Skin of body (tissue), 2 donors: ENCODE measurements around the gene RIPOR2. TPM values are rescaled to one million over a fixed set of nuclear protein-coding genes. Genes with fewer than 3 reads are reported as not detected.
A peak's percentile ranks its signal among the peaks of the same experiment; 100 is the strongest.

Experiments used
- DNase-seq: peaks from one replicate; lab custom pipeline; 2025; lab: John Stamatoyannopoulos, UW
- total RNA-seq: library from RNA; depleted of rRNA; stranded (reverse); fragments of >200 nt; gene quantifications from one replicate; pipeline ENCODE4 v1.2.3, GENCODE V29; 2014

The RIPOR2 gene
- total RNA-seq, 1 donor from 2014 or later: 13.6 TPM

- DNase-seq: no peak
These were observed 88.4 kb downstream of the RIPOR2 start for GRCh38 chr6:24847402-24847801.

GRCh38 chr6:24845578-24845977 is 90.2 kb downstream of the RIPOR2 start:
- DNase-seq: no peak

- no peak for DNase-seq
These were observed 90.9 kb downstream of the RIPOR2 start for GRCh38 chr6:24844903-24845302.

GRCh38 chr6:24844061-24844460 is 91.7 kb downstream of the RIPOR2 start:
- DNase-seq: no peak

GRCh38 chr6:24840187-24840586 is 95.6 kb downstream of the RIPOR2 start:
- DNase-seq: no peak

GRCh38 chr6:24838994-24839393 is 96.8 kb downstream of the RIPOR2 start:
- no peak for DNase-seq

GRCh38 chr6:24838081-24838480 is 97.7 kb downstream of the RIPOR2 start:
- peak; percentile 8 for DNase-seq

GRCh38 chr6:24836109-24836508 is 99.7 kb downstream of the RIPOR2 start:
- no peak for DNase-seq

GRCh38 chr6:24833711-24834386 is 101.9 kb downstream of the RIPOR2 start:
- no peak for DNase-seq

GRCh38 chr6:24832794-24833193 is 103.0 kb downstream of the RIPOR2 start:
- DNase-seq: no peak

GRCh38 chr6:24831771-24832716 is 103.7 kb downstream of the RIPOR2 start:
- no peak for DNase-seq

- DNase-seq: no peak
These were observed 106.1 kb downstream of the RIPOR2 start for GRCh38 chr6:24829657-24830056.

GRCh38 chr6:24827970-24828369 is 107.8 kb downstream of the RIPOR2 start:
- DNase-seq: no peak

- DNase-seq: no peak
These were observed 108.6 kb downstream of the RIPOR2 start for GRCh38 chr6:24827162-24827561.

GRCh38 chr6:24825130-24825630 is 110.6 kb downstream of the RIPOR2 start:
- DNase-seq: no peak

GRCh38 chr6:24824142-24824938 is 111.4 kb downstream of the RIPOR2 start:
- DNase-seq: peak; percentile 39

- DNase-seq: no peak
These were observed 112.6 kb downstream of the RIPOR2 start for GRCh38 chr6:24823185-24823584.

- no peak for DNase-seq
These were observed 113.1 kb downstream of the RIPOR2 start for GRCh38 chr6:24822696-24823095.

- DNase-seq: no peak
These were observed 113.8 kb downstream of the RIPOR2 start for GRCh38 chr6:24821860-24822444.

- DNase-seq: no peak
These were observed 117.4 kb downstream of the RIPOR2 start for GRCh38 chr6:24818346-24818745.

GRCh38 chr6:24809728-24810127 is 126.0 kb downstream of the RIPOR2 start:
- no peak for DNase-seq
